PC-3 (cell line): ENCODE measurements around the gene CAV1. TPM values are rescaled to one million over a fixed set of nuclear protein-coding genes. Genes with fewer than 3 reads are reported as not detected.
A peak's percentile ranks its signal among the peaks of the same experiment; 100 is the strongest.

Source experiments
- ATAC-seq: fragments of 200-7000 bp; cut with Tn5 transposase; 2 replicates; pipeline ENCODE4 v1.9.1; 2020; ENCODE audit warnings: mild to moderate bottlenecking, moderate library complexity
- BruUV-seq: library from RNA; stranded (reverse); fragments of 400-500 nt; replicated peaks from 2 replicates; lab custom pipeline; 2021; lab: Mats Ljungman, UMichigan
- CTCF ChIA-PET: fragments of 300-600 bp; sonication (Branson Sonifier 250); formaldehyde crosslinking; loops from one replicate; lab custom pipeline; 2022; ENCODE audit warnings: antibody characterized with exemption; lab: Charles Lee
- POLR2A ChIA-PET: fragments of 300-600 bp; sonication (Branson Sonifier 250); formaldehyde crosslinking; loops from one replicate; lab custom pipeline; 2022; ENCODE audit warnings: antibody characterized with exemption; ENCODE audit not compliant: unreplicated experiment; lab: Charles Lee
- DNase-seq: peaks from one replicate; pipeline ENCODE4 v3.0.0-alpha.2; 2015
- H2AFZ ChIP-seq: fragments of 300-600 bp; sonication (generic); 2 replicates; pipeline ENCODE4 v1.6.0; 2016; ENCODE audit warnings: antibody characterized with exemption, low read length
- H3F3A ChIP-seq: fragments of 300-600 bp; sonication (generic); one replicate; pipeline ENCODE4 v1.6.0; 2017; ENCODE audit warnings: antibody characterized with exemption, low read length, control low read depth, mild to moderate bottlenecking; ENCODE audit not compliant: unreplicated experiment
- H3K27ac ChIP-seq: fragments of 300-600 bp; sonication (generic); 2 replicates; pipeline ENCODE4 v1.5.1; 2016; ENCODE audit warnings: mild to moderate bottlenecking, low read length
- H3K27me3 ChIP-seq: fragments of 300-600 bp; sonication (generic); 2 replicates; pipeline ENCODE4 v1.6.1; 2016; ENCODE audit warnings: low read length, mixed read lengths
- H3K36me3 ChIP-seq: fragments of 300-600 bp; sonication (generic); 2 replicates; pipeline ENCODE4 v1.6.1; 2016; ENCODE audit warnings: low read depth, mixed run types, low read length, mixed read lengths
- H3K4me1 ChIP-seq: fragments of 300-600 bp; sonication (generic); 2 replicates; pipeline ENCODE4 v1.5.1; 2016; ENCODE audit warnings: low read length; ENCODE audit not compliant: insufficient read depth
- H3K4me2 ChIP-seq: fragments of 300-600 bp; sonication (generic); 2 replicates; pipeline ENCODE4 v1.6.0; 2016; ENCODE audit warnings: low read length
- H3K4me3 ChIP-seq: fragments of 300-600 bp; sonication (generic); 2 replicates; pipeline ENCODE4 v1.5.1; 2016; ENCODE audit warnings: mild to moderate bottlenecking, low read length, mixed read lengths
- H3K79me2 ChIP-seq: fragments of 300-600 bp; sonication (generic); 2 replicates; pipeline ENCODE4 v1.6.1; 2017; ENCODE audit warnings: low read length, mixed read lengths
- H3K9ac ChIP-seq: fragments of 300-600 bp; sonication (generic); 2 replicates; pipeline ENCODE4 v1.6.0; 2016; ENCODE audit warnings: mild to moderate bottlenecking, low read length
- H3K9me2 ChIP-seq: fragments of 300-600 bp; sonication (generic); replicated peaks from 2 replicates; pipeline ENCODE4 v1.6.1; 2016; ENCODE audit warnings: mixed run types, low read length, mixed read lengths
- H3K9me3 ChIP-seq: fragments of 300-600 bp; sonication (generic); 2 replicates; pipeline ENCODE4 v1.6.1; 2016; ENCODE audit warnings: low read length, mixed read lengths
- H4K20me1 ChIP-seq: fragments of 300-600 bp; sonication (generic); 2 replicates; pipeline ENCODE4 v1.6.1; 2016; ENCODE audit warnings: low read length, mixed read lengths
- EZH2 ChIP-seq: fragments of 300-600 bp; sonication (generic); IDR thresholded peaks from one replicate; pipeline ENCODE4 v1.6.1; 2017; ENCODE audit warnings: antibody characterized with exemption, mild to moderate bottlenecking, low read length; ENCODE audit not compliant: unreplicated experiment
- EZH2phosphoT487 ChIP-seq: fragments of 300-600 bp; sonication (generic); IDR thresholded peaks from 2 replicates; pipeline ENCODE4 v1.6.1; 2018; ENCODE audit warnings: mild to moderate bottlenecking, antibody characterized with exemption, low read length, borderline replicate concordance
- intact Hi-C: fragments of 100-400 bp; cut with micrococcal nuclease; formaldehyde crosslinking; loops from 2 replicates; pipeline ENCODE4 v1.9.0; 2023
- total RNA-seq: library from RNA; depleted of rRNA; stranded (reverse); fragments of >200 nt; gene quantifications from 2 replicates; pipeline ENCODE4 v1.2.3, GENCODE V29; 2014
- TF ChIP-seq, protein P1 (sequence below): fragments of 300-600 bp; sonication (generic); conservative IDR thresholded peaks from 2 replicates; pipeline ENCODE4 v1.5.1; 2017; ENCODE audit warnings: antibody characterized with exemption, low read depth, mild to moderate bottlenecking, low read length

Gene CAV1
- total RNA-seq, 1 experiment from 2014 or later: 284 TPM

DNA sequence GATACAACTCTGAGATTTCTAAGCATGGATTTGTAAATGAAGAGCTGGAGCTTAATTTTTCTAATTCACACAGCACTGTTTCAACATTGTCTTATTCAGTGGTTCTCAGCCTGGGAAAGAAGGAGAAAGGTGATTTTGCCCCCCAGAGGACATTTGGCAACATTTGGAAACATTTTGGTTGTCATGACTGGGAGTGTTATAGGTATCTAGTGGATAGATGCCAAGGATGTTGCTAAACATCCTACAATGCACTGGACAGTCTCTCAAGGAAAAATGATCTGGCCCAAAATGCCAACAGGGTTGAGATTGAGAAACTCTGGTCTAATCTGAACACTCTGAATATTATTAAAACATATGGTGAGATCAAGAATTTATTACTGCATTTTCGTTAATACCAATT is 29.1 kb upstream of the CAV1 start:
- H3K27me3 ChIP-seq: no peaks in the 10 kb centered on the region
- peaks cover 12% of the 10 kb centered on the region for H3K79me2 ChIP-seq
- no peaks in the 10 kb centered on the region for H3K9me2 ChIP-seq
- no peaks in the 10 kb centered on the region for H3K36me3 ChIP-seq
- no peak overlapping the region for H3K9ac ChIP-seq
- ChIA-PET CTCF (interaction anchor here (0.8 kb wide), 1 partner anchor 93 kb away, joined by 3 read pairs; no protein-coding TSS in a partner anchor), POLR2A (interaction anchor here (0.6 kb wide), 1 partner anchor 224 kb away, joined by 3 read pairs; no protein-coding TSS in a partner anchor)
- TF ChIP-seq, protein P1, sequence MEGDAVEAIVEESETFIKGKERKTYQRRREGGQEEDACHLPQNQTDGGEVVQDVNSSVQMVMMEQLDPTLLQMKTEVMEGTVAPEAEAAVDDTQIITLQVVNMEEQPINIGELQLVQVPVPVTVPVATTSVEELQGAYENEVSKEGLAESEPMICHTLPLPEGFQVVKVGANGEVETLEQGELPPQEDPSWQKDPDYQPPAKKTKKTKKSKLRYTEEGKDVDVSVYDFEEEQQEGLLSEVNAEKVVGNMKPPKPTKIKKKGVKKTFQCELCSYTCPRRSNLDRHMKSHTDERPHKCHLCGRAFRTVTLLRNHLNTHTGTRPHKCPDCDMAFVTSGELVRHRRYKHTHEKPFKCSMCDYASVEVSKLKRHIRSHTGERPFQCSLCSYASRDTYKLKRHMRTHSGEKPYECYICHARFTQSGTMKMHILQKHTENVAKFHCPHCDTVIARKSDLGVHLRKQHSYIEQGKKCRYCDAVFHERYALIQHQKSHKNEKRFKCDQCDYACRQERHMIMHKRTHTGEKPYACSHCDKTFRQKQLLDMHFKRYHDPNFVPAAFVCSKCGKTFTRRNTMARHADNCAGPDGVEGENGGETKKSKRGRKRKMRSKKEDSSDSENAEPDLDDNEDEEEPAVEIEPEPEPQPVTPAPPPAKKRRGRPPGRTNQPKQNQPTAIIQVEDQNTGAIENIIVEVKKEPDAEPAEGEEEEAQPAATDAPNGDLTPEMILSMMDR: no peak
- TF ChIP-seq EZH2 (no peak), EZH2phosphoT487 (no peak)
- H3K4me1 ChIP-seq: peaks cover 19% of the 10 kb centered on the region
- H3F3A ChIP-seq: no peaks in the 10 kb centered on the region
- DNase-seq: peak; percentile 60
- H2AFZ ChIP-seq: no peak overlapping the region
- intact Hi-C loops: no loop called here
- no peak overlapping the region for H3K4me3 ChIP-seq
- no peaks in the 10 kb centered on the region for H4K20me1 ChIP-seq
- peak overlapping the region; percentile 17; the same call in 1 of the 2 replicates for H3K4me2 ChIP-seq
- H3K9me3 ChIP-seq: no peaks in the 10 kb centered on the region
- H3K27ac ChIP-seq: no peak overlapping the region
- BruUV-seq: no TSS peak
- ATAC-seq: no peak

DNA sequence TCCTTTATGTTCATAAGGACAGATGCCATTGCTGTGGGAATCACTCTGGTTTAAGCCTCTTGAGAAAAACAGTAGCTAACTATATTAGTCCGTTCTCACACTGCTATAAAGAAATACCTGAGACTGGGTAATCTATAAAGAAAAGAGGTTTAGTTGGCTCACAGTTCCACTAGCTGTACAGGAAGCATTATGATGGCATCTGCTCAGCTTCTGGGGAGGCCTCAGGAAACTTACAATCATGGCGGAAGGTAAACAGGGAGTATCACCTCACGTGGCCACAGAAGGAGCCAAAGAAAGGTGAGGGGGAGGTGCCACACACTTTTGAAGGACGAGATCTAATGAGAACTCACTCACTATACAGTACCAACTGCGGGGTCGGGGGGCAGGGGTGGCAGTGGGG is 28.2 kb upstream of the CAV1 start:
- ATAC-seq (no peak), DNase-seq (no peak)
- no peak overlapping the region for H3K27ac ChIP-seq
- no peaks in the 10 kb centered on the region for H3K36me3 ChIP-seq
- H3K27me3 ChIP-seq: no peaks in the 10 kb centered on the region
- H4K20me1 ChIP-seq: no peaks in the 10 kb centered on the region
- H3K9me2 ChIP-seq: no peaks in the 10 kb centered on the region
- H3K9me3 ChIP-seq: no peaks in the 10 kb centered on the region
- H3K4me2 ChIP-seq: no peak overlapping the region
- POLR2A ChIA-PET: no interaction called here
- H2AFZ ChIP-seq: no peak overlapping the region
- CTCF ChIA-PET: no interaction called here
- peaks cover 26% of the 10 kb centered on the region for H3K4me1 ChIP-seq
- intact Hi-C loops: no loop called here
- H3K4me3 ChIP-seq: no peak overlapping the region
- no peak overlapping the region for H3K9ac ChIP-seq
- H3F3A ChIP-seq: no peaks in the 10 kb centered on the region
- peaks cover 21% of the 10 kb centered on the region for H3K79me2 ChIP-seq
- BruUV-seq: no TSS peak
- TF ChIP-seq, protein P1: no peak
- TF ChIP-seq EZH2: no peak

DNA sequence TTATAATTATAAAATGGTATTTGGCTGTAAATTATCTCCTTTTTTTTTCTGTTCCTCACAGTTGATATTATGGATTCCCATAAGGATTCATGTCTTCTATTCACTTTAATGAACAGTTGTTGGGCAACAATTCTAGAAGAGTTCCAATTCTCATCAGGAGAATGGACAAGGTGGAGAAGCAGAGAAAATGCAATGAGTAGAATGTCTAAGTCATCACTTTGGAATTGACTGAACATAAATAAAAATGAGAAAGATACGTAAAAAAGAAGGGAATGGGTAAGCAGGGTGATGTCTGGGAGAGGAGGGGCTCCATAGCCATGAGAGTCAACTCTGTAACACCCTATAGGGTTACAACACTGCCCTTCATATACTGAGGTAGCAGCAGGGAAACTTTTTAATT is 27.1 kb upstream of the CAV1 start:
- Histone ChIP-seq H3K9ac (no peak overlapping the region), H3K9me2 (no peaks in the 10 kb centered on the region), H3K36me3 (no peaks in the 10 kb centered on the region), H3K9me3 (no peaks in the 10 kb centered on the region), H4K20me1 (no peaks in the 10 kb centered on the region), H2AFZ (no peak overlapping the region), H3K4me1 (peaks cover 36% of the 10 kb centered on the region), H3K27ac (no peak overlapping the region), H3K4me2 (peak overlapping the region; percentile 8; the same call in 1 of the 2 replicates), H3K4me3 (no peak overlapping the region), H3F3A (no peaks in the 10 kb centered on the region), H3K79me2 (peaks cover 31% of the 10 kb centered on the region), H3K27me3 (no peaks in the 10 kb centered on the region)
- TF ChIP-seq, protein P1: no peak
- TF ChIP-seq EZH2phosphoT487: no peak
- TF ChIP-seq EZH2: no peak
- ATAC-seq (no peak), DNase-seq (no peak)
- ChIA-PET CTCF (interaction anchor here (0.7 kb wide), 1 partner anchor 475 kb away, joined by 3 read pairs; no protein-coding TSS in a partner anchor), POLR2A (no interaction called here)
- no TSS peak for BruUV-seq
- intact Hi-C loops: loop anchor here (2.0 kb wide), 2 partner anchors 33 to 55 kb away; no protein-coding TSS in a partner anchor
